ENCODE measurements around the gene PCYT2. TPM values are rescaled to one million over a fixed set of nuclear protein-coding genes. Genes with fewer than 3 reads are reported as not detected.

The PCYT2 gene
- total and polyA plus RNA-seq, 2 donors (not counting 1 experiment from before 2014, with no cell fraction given) = 46.0 to 65.6 TPM

DNA sequence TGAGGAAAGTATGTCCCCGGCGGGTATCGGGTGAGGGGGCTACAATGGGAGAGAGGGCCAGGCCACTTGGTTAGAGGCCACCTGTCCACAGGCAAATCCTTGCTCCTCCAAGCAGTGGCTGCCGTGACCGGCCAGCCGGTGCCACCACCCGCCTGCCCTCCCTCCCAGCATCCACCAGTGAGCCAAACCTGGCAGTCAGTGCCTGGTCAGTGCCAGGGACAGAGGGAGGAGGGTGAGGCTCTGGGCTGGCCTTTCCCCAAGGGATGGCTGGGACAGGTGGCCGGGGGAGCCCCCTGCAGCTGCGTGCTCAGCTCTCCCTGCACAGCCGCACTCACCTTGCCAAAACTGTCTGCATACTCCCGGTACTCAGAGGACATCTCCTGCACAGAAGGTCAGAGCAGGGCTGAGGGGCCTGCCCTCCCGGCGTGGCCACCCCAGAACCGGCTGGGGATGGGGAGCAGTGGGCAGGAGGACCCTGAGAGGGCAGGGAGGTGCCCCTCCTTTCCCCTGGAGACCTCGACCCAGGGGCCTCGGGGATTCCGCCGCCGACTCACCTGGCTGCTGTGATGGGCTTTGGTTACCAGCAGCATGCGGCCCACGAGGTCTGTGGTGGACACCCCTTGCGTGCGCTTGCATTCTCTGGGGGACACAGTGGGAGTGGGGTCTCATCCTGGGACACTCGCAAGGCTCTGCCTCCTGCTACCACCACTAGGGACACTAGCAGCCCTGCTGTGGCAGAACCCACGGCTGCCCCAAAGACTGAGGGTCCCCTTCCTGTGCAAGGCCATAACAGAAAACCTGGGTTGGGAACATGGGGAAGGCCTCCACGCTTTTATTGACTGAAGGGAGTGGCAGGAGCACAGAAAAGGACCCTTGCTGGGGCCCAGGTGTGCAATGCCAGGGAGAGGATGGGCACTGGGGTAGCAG lies 3.7 kb downstream of the PCYT2 start:
- peaks cover 4% of the 10 kb centered on the region for H3K79me2 ChIP-seq (ENCODE audit: control insufficient read depth, insufficient read depth, low read length)
- no peaks in the 10 kb centered on the region for H3K9me3 ChIP-seq (ENCODE audit: control insufficient read depth, insufficient read depth, low read depth, low read length)
- no peak overlapping the region for H3K27ac ChIP-seq (ENCODE audit: insufficient read depth, low read length)
- DNase-seq (ENCODE audit: low read depth in 2 of 2) = no peak
- H3K4me2 ChIP-seq (ENCODE audit: extremely low read depth, insufficient read depth, low read length) = no peak overlapping the region
- peaks cover 29% of the 10 kb centered on the region for H3K36me3 ChIP-seq (ENCODE audit: control insufficient read depth, insufficient read depth, low read length)
- H3K9ac ChIP-seq (ENCODE audit: insufficient read depth, low read length) = no peak overlapping the region
- no peaks in the 10 kb centered on the region for H4K20me1 ChIP-seq (ENCODE audit: control insufficient read depth, extremely low read depth, insufficient read depth, low read length)
- peaks cover 5% of the 10 kb centered on the region for H3K4me1 ChIP-seq (ENCODE audit: control insufficient read depth, extremely low read depth, insufficient read depth, low read length)
- H3K4me3 ChIP-seq (replicated peaks in 1 of 4; ENCODE audit: control extremely low read depth in 1 of 4, insufficient read depth in 1 of 4, low read depth in 3 of 4, low read length in 4 of 4) = no peak overlapping the region
- no peaks in the 10 kb centered on the region for H3K27me3 ChIP-seq (ENCODE audit: control insufficient read depth, insufficient read depth, low read length)
- H2AFZ ChIP-seq (ENCODE audit: low read length) = no peak overlapping the region
- TF ChIP-seq, protein P1, sequence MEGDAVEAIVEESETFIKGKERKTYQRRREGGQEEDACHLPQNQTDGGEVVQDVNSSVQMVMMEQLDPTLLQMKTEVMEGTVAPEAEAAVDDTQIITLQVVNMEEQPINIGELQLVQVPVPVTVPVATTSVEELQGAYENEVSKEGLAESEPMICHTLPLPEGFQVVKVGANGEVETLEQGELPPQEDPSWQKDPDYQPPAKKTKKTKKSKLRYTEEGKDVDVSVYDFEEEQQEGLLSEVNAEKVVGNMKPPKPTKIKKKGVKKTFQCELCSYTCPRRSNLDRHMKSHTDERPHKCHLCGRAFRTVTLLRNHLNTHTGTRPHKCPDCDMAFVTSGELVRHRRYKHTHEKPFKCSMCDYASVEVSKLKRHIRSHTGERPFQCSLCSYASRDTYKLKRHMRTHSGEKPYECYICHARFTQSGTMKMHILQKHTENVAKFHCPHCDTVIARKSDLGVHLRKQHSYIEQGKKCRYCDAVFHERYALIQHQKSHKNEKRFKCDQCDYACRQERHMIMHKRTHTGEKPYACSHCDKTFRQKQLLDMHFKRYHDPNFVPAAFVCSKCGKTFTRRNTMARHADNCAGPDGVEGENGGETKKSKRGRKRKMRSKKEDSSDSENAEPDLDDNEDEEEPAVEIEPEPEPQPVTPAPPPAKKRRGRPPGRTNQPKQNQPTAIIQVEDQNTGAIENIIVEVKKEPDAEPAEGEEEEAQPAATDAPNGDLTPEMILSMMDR (conservative IDR thresholded peaks at IDR 0.05 in 1 of 2, IDR thresholded peaks at IDR 0.05 in 1 of 2; ENCODE audit: low read depth in 1 of 2, low read length in 2 of 2) = no peak
- no peak for TF ChIP-seq EZH2 (IDR thresholded peaks at IDR 0.05; ENCODE audit: low read length, missing control alignments)

DNA sequence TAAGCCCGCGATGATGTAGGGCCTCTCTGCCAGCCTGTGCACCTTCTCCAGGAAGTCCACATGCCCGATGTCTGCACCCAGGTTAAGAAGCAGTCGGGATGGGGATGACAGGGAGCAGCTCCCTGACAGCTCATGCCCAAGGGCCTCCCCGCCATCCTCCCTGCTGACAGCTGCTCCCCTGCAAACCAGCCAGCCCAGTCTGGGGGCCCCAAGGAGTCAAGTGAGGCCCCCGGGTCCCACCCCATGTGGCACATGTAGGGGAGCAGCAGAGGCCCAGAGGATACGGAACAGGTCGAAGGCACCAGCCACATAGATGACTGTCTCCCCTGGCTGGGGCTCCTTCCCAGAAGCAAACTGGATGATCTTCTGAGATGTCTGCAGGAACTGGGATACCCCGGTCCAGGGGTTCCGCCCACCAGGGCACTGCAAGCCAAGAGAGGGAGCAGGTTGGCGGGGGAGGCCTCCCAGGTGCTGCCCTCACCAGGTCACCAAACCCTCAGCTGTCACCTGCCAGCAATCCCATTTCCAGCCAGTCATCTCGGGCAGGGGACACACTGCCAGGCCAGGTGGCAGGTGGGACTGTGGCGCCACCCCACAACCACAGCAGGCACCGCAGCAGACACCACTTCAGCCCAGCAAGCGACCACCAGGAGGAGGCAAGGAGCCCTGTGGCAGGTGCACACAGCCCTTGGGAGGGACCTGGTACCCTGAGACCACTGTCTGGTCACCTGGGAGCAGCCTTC lies 4.6 kb downstream of the PCYT2 start:
- Histone ChIP-seq H3K9ac (ENCODE audit: insufficient read depth, low read length) (no peak overlapping the region), H3K4me1 (ENCODE audit: control insufficient read depth, extremely low read depth, insufficient read depth, low read length) (peaks cover 5% of the 10 kb centered on the region), H3K27me3 (ENCODE audit: control insufficient read depth, insufficient read depth, low read length) (no peaks in the 10 kb centered on the region), H3K27ac (ENCODE audit: insufficient read depth, low read length) (no peak overlapping the region), H3K4me3 (replicated peaks in 1 of 4; ENCODE audit: control extremely low read depth in 1 of 4, insufficient read depth in 1 of 4, low read depth in 3 of 4, low read length in 4 of 4) (no peak overlapping the region), H3K9me3 (ENCODE audit: control insufficient read depth, insufficient read depth, low read depth, low read length) (no peaks in the 10 kb centered on the region), H2AFZ (ENCODE audit: low read length) (no peak overlapping the region), H3K36me3 (ENCODE audit: control insufficient read depth, insufficient read depth, low read length) (peaks cover 26% of the 10 kb centered on the region), H3K4me2 (ENCODE audit: extremely low read depth, insufficient read depth, low read length) (no peak overlapping the region), H3K79me2 (ENCODE audit: control insufficient read depth, insufficient read depth, low read length) (peaks cover 4% of the 10 kb centered on the region), H4K20me1 (ENCODE audit: control insufficient read depth, extremely low read depth, insufficient read depth, low read length) (no peaks in the 10 kb centered on the region)
- no peak for DNase-seq (ENCODE audit: low read depth in 2 of 2)
- TF ChIP-seq EZH2 (IDR thresholded peaks at IDR 0.05; ENCODE audit: low read length, missing control alignments) = no peak
- TF ChIP-seq, protein P1 (conservative IDR thresholded peaks at IDR 0.05 in 1 of 2, IDR thresholded peaks at IDR 0.05 in 1 of 2; ENCODE audit: low read depth in 1 of 2, low read length in 2 of 2) = no peak

DNA sequence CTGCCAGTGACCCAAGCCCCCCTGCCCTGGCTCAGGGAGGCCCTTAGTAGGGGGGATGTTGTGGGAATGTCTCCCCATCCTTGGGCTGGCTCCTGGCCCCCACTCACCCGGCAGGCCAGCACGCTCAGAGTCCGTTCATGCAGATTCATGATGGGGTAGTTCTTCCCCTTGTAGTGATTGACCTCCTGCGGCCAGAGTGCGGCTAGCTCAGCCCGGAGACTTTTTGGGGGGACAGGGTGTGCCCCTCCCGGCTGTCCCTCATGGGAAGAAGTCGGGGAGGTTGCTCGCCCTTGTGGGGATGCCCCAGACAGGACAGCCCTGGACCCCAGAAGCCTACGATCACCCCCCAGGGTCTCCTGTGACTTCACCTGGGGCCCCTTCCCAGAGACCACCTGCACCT lies 5.2 kb downstream of the PCYT2 start:
- Histone ChIP-seq H3K4me1 (ENCODE audit: control insufficient read depth, extremely low read depth, insufficient read depth, low read length) (peaks cover 5% of the 10 kb centered on the region), H3K4me2 (ENCODE audit: extremely low read depth, insufficient read depth, low read length) (no peak overlapping the region), H3K9me3 (ENCODE audit: control insufficient read depth, insufficient read depth, low read depth, low read length) (no peaks in the 10 kb centered on the region), H2AFZ (ENCODE audit: low read length) (no peak overlapping the region), H4K20me1 (ENCODE audit: control insufficient read depth, extremely low read depth, insufficient read depth, low read length) (no peaks in the 10 kb centered on the region), H3K27me3 (ENCODE audit: control insufficient read depth, insufficient read depth, low read length) (no peaks in the 10 kb centered on the region), H3K36me3 (ENCODE audit: control insufficient read depth, insufficient read depth, low read length) (peaks cover 26% of the 10 kb centered on the region), H3K9ac (ENCODE audit: insufficient read depth, low read length) (no peak overlapping the region), H3K79me2 (ENCODE audit: control insufficient read depth, insufficient read depth, low read length) (peaks cover 4% of the 10 kb centered on the region), H3K27ac (ENCODE audit: insufficient read depth, low read length) (no peak overlapping the region), H3K4me3 (replicated peaks in 1 of 4; ENCODE audit: control extremely low read depth in 1 of 4, insufficient read depth in 1 of 4, low read depth in 3 of 4, low read length in 4 of 4) (no peak overlapping the region)
- DNase-seq (ENCODE audit: low read depth in 2 of 2) = no peak
- TF ChIP-seq EZH2 (IDR thresholded peaks at IDR 0.05; ENCODE audit: low read length, missing control alignments) = no peak
- TF ChIP-seq, protein P1 (conservative IDR thresholded peaks at IDR 0.05 in 1 of 2, IDR thresholded peaks at IDR 0.05 in 1 of 2; ENCODE audit: low read depth in 1 of 2, low read length in 2 of 2) = no peak
